ENCODE results near the gene ZFYVE28.
"Not testable (repeated sequence)": the region's sequence is repeated elsewhere in the genome, so short reads cannot be mapped to it uniquely, and the experiment has no call there.

DNA sequence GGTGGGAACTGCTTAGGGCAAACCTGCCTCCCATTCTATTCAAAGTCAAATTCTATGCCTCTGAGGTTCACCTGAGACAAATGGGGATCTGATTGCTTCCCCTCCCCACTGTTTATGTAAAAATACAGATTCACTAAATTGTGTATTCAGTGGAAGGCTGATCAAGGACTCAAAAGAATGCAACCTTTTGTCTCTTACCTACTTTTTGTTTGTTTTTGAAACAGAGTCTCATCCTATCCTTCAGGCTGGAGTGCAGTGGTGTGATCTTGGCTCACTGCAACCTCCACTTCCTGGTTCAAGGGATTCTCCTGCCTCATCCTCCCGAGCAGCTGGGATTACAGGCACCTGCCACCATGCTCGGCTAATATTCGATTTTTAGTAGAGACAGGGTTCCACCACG is 197.1 kb downstream of the ZFYVE28 start:
- TF ChIP-seq POLR2A (IDR thresholded peaks at IDR 0.05; ENCODE audit: low read depth, low read length); PAX5 (IDR thresholded peaks at IDR 0.05; ENCODE audit: insufficient read depth, low read length, severe bottlenecking); POLR2AphosphoS5 (IDR thresholded peaks at IDR 0.05; ENCODE audit: low read depth, low read length); TAF1 (IDR thresholded peaks at IDR 0.05; ENCODE audit: low read depth, low read length): not testable (repeated sequence)
